GM23338 (cell line): ENCODE measurements around the gene SUN3. TPM values are rescaled to one million over a fixed set of nuclear protein-coding genes. Genes with fewer than 3 reads are reported as not detected.

ENCODE experiments used
- ATAC-seq: fragments of 200-7000 bp; cut with Tn5 transposase; 3 replicates; pipeline ENCODE4 v1.9.1; 2020
- DNase-seq: peaks from one replicate; pipeline ENCODE4 v3.0.0-alpha.2; 2015; ENCODE audit warnings: low spot score
- H2AFZ ChIP-seq: fragments of 200-600 bp; sonication (generic); 2 replicates; pipeline ENCODE4 v1.8.0; 2016; ENCODE audit warnings: antibody characterized with exemption, mild to moderate bottlenecking, moderate library complexity
- H3F3A ChIP-seq: fragments of 200-600 bp; sonication (generic); replicated peaks from 2 replicates; pipeline ENCODE4 v1.8.0; 2017; ENCODE audit warnings: antibody characterized with exemption, mixed run types, low read depth
- H3K27ac ChIP-seq: fragments of 200-600 bp; sonication (generic); 2 replicates; pipeline ENCODE4 v1.6.1; 2016; ENCODE audit warnings: low read depth
- H3K27me3 ChIP-seq: fragments of 200-600 bp; sonication (generic); 2 replicates; pipeline ENCODE4 v1.8.0; 2016; ENCODE audit warnings: mild to moderate bottlenecking, mixed run types, moderate library complexity; ENCODE audit not compliant: insufficient read depth
- H3K36me3 ChIP-seq: fragments of 200-600 bp; sonication (generic); 2 replicates; pipeline ENCODE4 v1.8.0; 2016; ENCODE audit warnings: mild to moderate bottlenecking; ENCODE audit not compliant: insufficient read depth
- H3K4me1 ChIP-seq: fragments of 200-600 bp; sonication (generic); 2 replicates; pipeline ENCODE4 v1.8.0; 2016; ENCODE audit warnings: mild to moderate bottlenecking, moderate library complexity; ENCODE audit not compliant: insufficient read depth
- H3K4me2 ChIP-seq: fragments of 200-600 bp; sonication (generic); 2 replicates; pipeline ENCODE4 v1.7.1; 2017; ENCODE audit warnings: mixed run types
- H3K4me3 ChIP-seq: fragments of 200-600 bp; sonication (generic); 2 replicates; pipeline ENCODE4 v1.6.1; 2016; ENCODE audit warnings: mixed run types
- H3K79me2 ChIP-seq: fragments of 200-600 bp; sonication (generic); replicated peaks from 2 replicates; pipeline ENCODE4 v1.8.0; 2017; ENCODE audit warnings: mild to moderate bottlenecking; ENCODE audit not compliant: insufficient read depth
- H3K9me2 ChIP-seq: fragments of 200-600 bp; sonication (generic); 2 replicates; pipeline ENCODE4 v1.8.0; 2017; ENCODE audit not compliant: insufficient read depth
- H4K20me1 ChIP-seq: fragments of 200-600 bp; sonication (generic); replicated peaks from 2 replicates; pipeline ENCODE4 v1.8.0; 2017; ENCODE audit warnings: mild to moderate bottlenecking; ENCODE audit not compliant: insufficient read depth
- H3K27ac Mint-ChIP-seq: 2 replicates; pipeline ENCODE4 v1.8.0; 2020; ENCODE audit warnings: inconsistent platforms, mild to moderate bottlenecking, moderate library complexity, mixed read lengths
- H3K27me3 Mint-ChIP-seq: 3 replicates; pipeline ENCODE4 v1.8.0; 2022; ENCODE audit warnings: low read depth, mild to moderate bottlenecking, moderate library complexity, mixed read lengths, inconsistent platforms; ENCODE audit not compliant: insufficient read depth, poor library complexity
- H3K36me3 Mint-ChIP-seq: 3 replicates; pipeline ENCODE4 v1.8.0; 2021; ENCODE audit warnings: low read depth, mild to moderate bottlenecking, inconsistent platforms, moderate library complexity, mixed read lengths
- H3K4me1 Mint-ChIP-seq: 3 replicates; pipeline ENCODE4 v1.8.0; 2020; ENCODE audit warnings: mild to moderate bottlenecking, inconsistent platforms, mixed read lengths
- H3K4me3 Mint-ChIP-seq: 3 replicates; pipeline ENCODE4 v1.8.0; 2021; ENCODE audit warnings: moderate library complexity, mild to moderate bottlenecking, inconsistent platforms, mixed read lengths
- H3K9me3 Mint-ChIP-seq: 3 replicates; pipeline ENCODE4 v1.8.0; 2020; ENCODE audit warnings: moderate library complexity, mild to moderate bottlenecking, inconsistent platforms, mixed read lengths
- CREB1 ChIP-seq: fragments of 250-450 bp; sonication (Bioruptor Pico); IDR thresholded peaks from 2 replicates; pipeline ENCODE4 v1.5.0; 2020; ENCODE audit warnings: low read depth, mild to moderate bottlenecking, moderate library complexity
- CTCF ChIP-seq, 2 experiments: fragments of 200-600 bp in 1 of 2; sonication (generic) in 1 of 2; conservative IDR thresholded peaks; 2 replicates each; pipeline versions ENCODE4 v1.5.1 to v1.6.1; 2016 to 2017; ENCODE audit warnings: antibody characterized with exemption in 2 of 2, low read depth in 2 of 2, mild to moderate bottlenecking in 2 of 2, moderate library complexity in 1 of 2
- ETS1 ChIP-seq: IDR thresholded peaks from 2 replicates; pipeline ENCODE4 v1.6.1; 2016; ENCODE audit warnings: antibody characterized with exemption
- EZH2 ChIP-seq: fragments of 200-600 bp; sonication (generic); IDR thresholded peaks from one replicate; pipeline ENCODE4 v1.8.0; 2017; ENCODE audit warnings: antibody characterized with exemption, mild to moderate bottlenecking, low read depth; ENCODE audit not compliant: unreplicated experiment
- EZH2phosphoT487 ChIP-seq: fragments of 200-600 bp; sonication (generic); IDR thresholded peaks from one replicate; pipeline ENCODE4 v1.8.1; 2018; ENCODE audit warnings: antibody characterized with exemption; ENCODE audit not compliant: unreplicated experiment
- JUNB ChIP-seq: IDR thresholded peaks from one replicate; pipeline ENCODE4 v1.6.1; 2016; ENCODE audit warnings: antibody characterized with exemption; ENCODE audit not compliant: unreplicated experiment
- NANOG ChIP-seq: IDR thresholded peaks from 2 replicates; pipeline ENCODE4 v1.6.1; 2016; ENCODE audit warnings: antibody characterized with exemption, borderline replicate concordance
- POLR2AphosphoS5 ChIP-seq: IDR thresholded peaks from 2 replicates; pipeline ENCODE4 v1.6.1; 2016; ENCODE audit warnings: antibody characterized with exemption, low read depth
- STAT1 ChIP-seq: IDR thresholded peaks from one replicate; pipeline ENCODE4 v1.6.1; 2016; ENCODE audit warnings: antibody characterized with exemption; ENCODE audit not compliant: unreplicated experiment
- ZNF331 ChIP-seq: fragments of 250-450 bp; sonication (Bioruptor Pico); IDR thresholded peaks from 2 replicates; pipeline ENCODE4 v1.5.0; 2020; ENCODE audit warnings: low read depth, mild to moderate bottlenecking, moderate library complexity
- ZNF462 ChIP-seq: fragments of 250-450 bp; sonication (Bioruptor Pico); IDR thresholded peaks from 2 replicates; pipeline ENCODE4 v1.5.0; 2020; ENCODE audit warnings: mild to moderate bottlenecking, moderate library complexity
- polyA plus RNA-seq: library from polyadenylated mRNA; unstranded; fragments of >200 nt; fragmentation: Nextera tagmentation; extraction: Ambion mirVana; gene quantifications from 2 replicates; pipeline ENCODE4 v1.2.1, GENCODE V29; 2016
- total RNA-seq: library from RNA; depleted of rRNA; stranded (reverse); fragments of >200 nt; shearing (Covaris generic); gene quantifications from 2 replicates; pipeline ENCODE4 v1.2.3, GENCODE V29; 2014

Gene SUN3
- total and polyA plus RNA-seq, 2 experiments from 2014 or later: 0.52 TPM; not detected in 1

GRCh38 chr7:48077423-48077822 lies 48.5 kb upstream of the SUN3 start:
- Histone ChIP-seq H3K4me2 (no peak overlapping the region), H3K4me1 (no peaks in the 10 kb centered on the region), H2AFZ (peak overlapping the region; percentile 56; the same call in 1 of the 2 replicates), H3K9me2 (no peaks in the 10 kb centered on the region), H3K4me3 (no peak overlapping the region), H3K27ac (no peak overlapping the region), H3F3A (no peaks in the 10 kb centered on the region), H3K36me3 (no peaks in the 10 kb centered on the region), H3K27me3 (no peaks in the 10 kb centered on the region), H4K20me1 (no peaks in the 10 kb centered on the region), H3K79me2 (no peaks in the 10 kb centered on the region)
- DNase-seq: no peak
- no peaks in the 10 kb centered on the region for H3K36me3 Mint-ChIP-seq
- H3K4me3 Mint-ChIP-seq: no peak overlapping the region
- H3K9me3 Mint-ChIP-seq: no peaks in the 10 kb centered on the region; the same call in 2 of the 3 replicates
- H3K27ac Mint-ChIP-seq: no peak overlapping the region
- H3K27me3 Mint-ChIP-seq: peaks cover 2% of the 10 kb centered on the region
- TF ChIP-seq NANOG: no peak
- TF ChIP-seq EZH2: no peak
- no peak for TF ChIP-seq STAT1
- TF ChIP-seq ZNF331 (CRISPR knock-in tag): no peak
- TF ChIP-seq JUNB: no peak
- TF ChIP-seq POLR2AphosphoS5: no peak
- no peak for TF ChIP-seq CREB1 (CRISPR knock-in tag)
- TF ChIP-seq CTCF (conservative IDR thresholded peaks at IDR 0.05; ENCODE audit: low read depth in 2 of 2): no peak
- no peak for TF ChIP-seq ZNF462 (CRISPR knock-in tag)
- no peak for TF ChIP-seq ETS1
- TF ChIP-seq EZH2phosphoT487: no peak
- H3K4me1 Mint-ChIP-seq: no peaks in the 10 kb centered on the region; the same call in 2 of the 3 replicates
- no peak for ATAC-seq
